Activated CD8-positive, alpha-beta memory T cell treated with anti-CD3 and anti-CD28 coated beads for 36 hours (primary cell): ENCODE results near the gene TUBB6. TPM values are rescaled to one million over a fixed set of nuclear protein-coding genes. Genes with fewer than 3 reads are reported as not detected.

Experiments
- CTCF ChIA-PET: fragments of 350-600 bp; sonication (Branson Sonifier 250); formaldehyde crosslinking; loops from one replicate; lab custom pipeline; 2021; ENCODE audit warnings: antibody characterized with exemption; lab: Charles Lee
- POLR2A ChIA-PET: fragments of 350-600 bp; sonication (Branson Sonifier 250); formaldehyde crosslinking; loops from one replicate; lab custom pipeline; 2021; ENCODE audit warnings: antibody characterized with exemption; lab: Charles Lee
- total RNA-seq, 2 experiments: library from RNA; stranded (reverse); gene quantifications; one replicate each; pipeline ENCODE4 v1.2.3, GENCODE V29; 2021

TUBB6 gene
- total RNA-seq, 2 experiments from 2014 or later = 12.6 to 12.9 TPM

DNA sequence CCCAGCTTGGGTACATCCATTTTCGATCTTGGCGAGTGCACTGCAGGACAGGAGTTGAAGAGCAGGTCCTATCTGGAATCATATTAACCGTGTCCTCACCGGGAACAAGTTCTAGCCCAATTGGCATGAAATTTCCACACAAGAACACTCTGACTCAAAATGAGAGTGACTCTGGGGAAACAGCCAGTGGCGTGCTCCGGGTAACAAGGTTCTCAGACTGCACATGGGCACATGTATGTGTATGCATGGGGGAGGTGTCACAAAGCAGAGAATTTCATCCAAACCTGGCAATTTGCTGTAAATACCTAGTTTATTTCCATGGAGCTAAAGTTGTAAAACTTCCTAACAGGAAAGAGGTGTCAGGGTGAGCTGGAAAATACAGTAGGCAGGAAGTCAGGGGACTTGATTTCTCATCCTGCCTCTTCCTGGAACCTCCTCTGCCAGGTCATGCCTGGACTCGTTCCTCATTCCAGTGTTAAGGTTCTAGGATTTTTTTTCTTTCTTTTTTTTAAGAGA lies 1.7 kb downstream of the TUBB6 start:
- CTCF ChIA-PET = interaction anchor here (0.9 kb wide), 1 partner anchor 18 kb away, joined by 3 read pairs; no protein-coding TSS in a partner anchor

DNA sequence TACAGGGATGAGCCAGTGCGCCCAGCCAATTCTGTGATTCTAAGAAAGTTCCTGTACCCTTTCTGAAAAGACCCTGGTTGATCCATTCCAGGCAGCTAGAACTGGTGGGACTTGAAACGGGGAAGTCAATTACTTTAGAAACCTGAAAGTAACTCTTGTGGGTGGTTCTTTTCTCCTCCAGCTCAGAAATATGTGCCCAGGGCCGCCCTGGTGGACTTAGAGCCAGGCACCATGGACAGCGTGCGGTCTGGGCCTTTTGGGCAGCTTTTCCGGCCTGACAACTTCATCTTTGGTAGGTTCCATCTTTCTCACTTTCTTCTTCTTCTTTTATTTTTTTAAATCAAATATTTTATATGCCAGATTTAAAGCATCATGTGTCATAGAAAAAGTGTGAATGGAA lies 2.7 kb downstream of the TUBB6 start:
- CTCF ChIA-PET = no interaction called here
- POLR2A ChIA-PET = no interaction called here

More for the DNA sequence above, 1.7 kb downstream of the TUBB6 start:
- POLR2A ChIA-PET = no interaction called here

DNA sequence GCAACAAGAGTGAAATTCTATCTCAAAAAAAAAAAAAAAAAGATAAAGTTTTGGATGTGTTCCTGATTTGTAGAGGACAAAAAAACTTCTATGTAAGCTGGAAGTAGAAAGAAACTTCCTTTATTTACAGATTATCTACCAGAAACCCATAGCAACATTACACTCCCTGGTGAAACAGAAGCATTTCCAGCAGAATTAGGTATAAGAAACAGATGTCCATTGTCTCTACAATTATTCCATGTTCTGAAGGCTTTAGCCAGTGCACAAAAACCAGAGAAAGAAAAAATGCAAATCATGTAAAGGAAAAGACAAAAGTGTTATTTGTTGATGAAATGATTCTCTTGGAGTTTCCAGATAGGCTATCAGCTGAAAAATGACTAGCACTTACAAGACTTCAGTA lies 4.9 kb downstream of the TUBB6 start:
- CTCF ChIA-PET = no interaction called here
- POLR2A ChIA-PET = no interaction called here

DNA sequence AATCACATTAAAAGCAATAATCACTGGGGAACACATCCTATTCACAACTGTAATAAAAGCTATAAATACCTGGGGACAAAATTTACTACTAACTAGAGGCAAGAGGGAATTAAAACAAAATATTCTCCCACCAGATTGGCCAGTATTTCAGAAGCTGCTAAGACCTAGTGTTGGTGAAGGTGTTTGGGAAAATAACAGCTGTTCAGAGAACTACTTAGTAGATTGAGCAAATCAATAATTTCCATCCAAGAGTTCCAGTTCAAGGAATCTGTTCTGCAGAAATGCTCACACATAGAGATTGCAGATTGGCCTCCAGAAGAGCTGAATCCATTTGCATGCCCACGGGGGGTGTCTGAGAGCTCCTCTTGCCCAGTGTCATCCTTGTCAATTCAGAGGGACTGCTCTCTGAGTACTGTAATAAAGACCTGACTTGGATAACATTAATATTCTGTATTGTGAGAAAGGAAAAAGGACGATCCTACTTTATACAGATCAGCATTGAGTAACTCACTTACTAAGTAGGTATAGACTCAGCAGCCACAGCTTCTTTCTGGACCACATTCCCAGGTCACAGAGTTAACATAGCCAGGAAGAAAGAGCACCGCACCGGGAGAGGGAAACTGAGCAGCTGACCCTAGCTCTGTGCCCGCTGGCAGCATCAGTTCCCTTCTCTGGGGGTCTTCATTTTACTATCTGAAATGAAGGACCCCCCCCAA lies 5.6 kb downstream of the TUBB6 start:
- ChIA-PET CTCF (no interaction called here), POLR2A (no interaction called here)

DNA sequence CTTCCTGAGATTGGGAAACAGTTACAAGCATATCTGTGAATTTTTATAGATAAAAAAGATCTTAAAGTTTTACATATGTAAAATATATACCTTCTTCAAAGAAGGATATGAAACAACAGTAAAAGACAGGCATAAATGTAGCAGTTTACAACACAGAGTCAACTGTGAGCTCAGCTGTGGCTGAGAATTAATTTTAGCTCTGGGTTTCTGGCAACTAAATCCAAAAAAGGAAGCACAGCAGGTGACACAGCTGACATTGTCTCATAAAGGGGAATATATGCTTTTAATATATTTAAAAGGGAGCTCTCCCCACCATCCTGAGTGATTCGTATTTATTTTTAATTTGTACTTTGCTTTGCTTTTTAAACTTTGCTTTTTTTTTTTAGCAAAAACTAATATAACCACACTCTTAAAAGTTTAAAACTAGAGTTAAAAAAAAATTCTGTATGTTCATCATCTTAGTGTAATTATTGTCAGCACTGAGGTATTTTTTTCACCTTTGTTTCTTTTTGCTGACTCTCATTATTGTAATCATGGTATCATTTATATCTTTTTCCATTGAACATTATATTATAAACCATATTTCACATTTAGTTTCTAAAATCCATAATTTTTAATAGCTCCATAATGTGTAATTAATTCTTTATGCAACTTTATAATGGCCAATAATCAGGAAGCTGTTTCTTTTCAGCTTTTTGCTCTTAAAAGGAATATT lies 6.7 kb downstream of the TUBB6 start:
- ChIA-PET POLR2A (no interaction called here), CTCF (interaction anchor here (0.5 to 1.6 kb wide), 2 partner anchors 13 to 351 kb away, joined by 5 to 6 read pairs; no protein-coding TSS in a partner anchor)

DNA sequence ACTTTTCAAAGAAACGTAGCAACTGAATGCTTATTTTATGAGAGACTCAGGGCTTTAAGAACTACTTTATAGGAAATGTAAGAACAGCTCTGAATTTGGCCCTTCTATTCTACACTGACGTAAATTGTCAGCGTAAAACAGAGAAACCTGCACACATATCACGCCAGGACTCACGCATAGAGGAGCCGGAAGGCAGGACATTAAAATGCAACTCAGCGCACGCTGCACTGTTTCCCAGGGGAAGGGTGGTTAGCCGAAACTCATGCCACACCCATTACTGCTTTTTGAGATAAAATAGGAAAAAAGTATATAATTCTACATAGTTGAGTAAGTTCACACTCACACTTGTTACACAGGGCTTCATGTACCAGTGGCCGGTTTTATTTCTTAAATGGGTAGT lies 7.4 kb downstream of the TUBB6 start:
- ChIA-PET CTCF (interaction anchor here (1.6 kb wide), 1 partner anchor 12 kb away, joined by 6 read pairs; no protein-coding TSS in a partner anchor), POLR2A (no interaction called here)

DNA sequence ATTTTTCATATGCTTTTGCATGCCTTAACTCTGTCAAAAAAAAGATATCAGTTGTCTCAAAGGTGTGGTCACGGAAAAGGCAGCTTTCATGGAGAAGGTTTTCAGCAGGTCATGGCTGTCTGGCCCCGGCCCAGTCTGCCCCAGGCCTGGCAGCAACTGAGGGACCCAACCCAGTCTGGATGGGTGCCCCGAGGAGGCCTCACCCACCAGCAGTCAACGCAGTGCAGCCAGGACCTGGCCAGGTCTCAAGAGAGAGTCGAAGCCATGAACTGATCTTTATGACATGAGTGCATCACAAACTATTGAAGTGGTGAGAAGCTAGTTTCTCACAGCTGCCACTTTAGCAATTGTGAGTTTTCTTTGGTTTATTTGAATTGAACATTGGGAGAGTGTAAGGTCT lies 7.9 kb downstream of the TUBB6 start:
- ChIA-PET CTCF (interaction anchor here (1.6 kb wide), 1 partner anchor 12 kb away, joined by 6 read pairs; no protein-coding TSS in a partner anchor), POLR2A (no interaction called here)

DNA sequence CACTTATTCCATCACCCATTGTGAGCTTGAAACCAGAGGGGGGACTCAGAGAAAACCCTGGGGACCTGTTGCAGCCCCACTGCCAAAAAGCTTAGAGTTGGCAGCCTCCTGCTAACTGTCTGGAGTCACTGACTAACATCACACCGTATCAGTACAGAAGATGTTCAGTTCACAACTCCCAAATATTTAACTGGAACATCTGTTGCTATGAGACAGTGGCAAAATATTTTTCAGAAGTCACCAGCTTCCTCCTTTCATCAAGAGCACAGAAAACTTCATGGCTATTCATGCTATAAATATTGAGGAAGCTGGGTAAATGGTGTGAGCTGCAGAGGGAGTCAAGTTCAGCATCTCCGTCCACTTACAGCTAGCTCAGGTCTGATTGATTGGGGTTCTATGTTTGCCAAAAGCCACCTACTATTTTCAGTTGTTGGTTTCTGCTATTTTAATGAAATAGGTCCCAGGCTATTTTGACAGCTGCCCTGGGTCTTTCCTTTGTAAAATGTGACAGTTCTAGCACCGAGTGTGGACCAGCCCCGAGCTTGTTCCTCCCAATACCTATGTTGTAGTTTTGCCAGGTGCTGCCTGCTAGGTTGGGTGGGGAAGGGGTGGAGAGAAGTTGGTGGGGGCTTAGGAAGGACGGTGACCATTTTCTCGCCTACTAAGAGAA lies 9.8 kb downstream of the TUBB6 start:
- POLR2A ChIA-PET = no interaction called here
- CTCF ChIA-PET = interaction anchor here (1.1 kb wide), 1 partner anchor 9 kb away, joined by 3 read pairs; no protein-coding TSS in a partner anchor

DNA sequence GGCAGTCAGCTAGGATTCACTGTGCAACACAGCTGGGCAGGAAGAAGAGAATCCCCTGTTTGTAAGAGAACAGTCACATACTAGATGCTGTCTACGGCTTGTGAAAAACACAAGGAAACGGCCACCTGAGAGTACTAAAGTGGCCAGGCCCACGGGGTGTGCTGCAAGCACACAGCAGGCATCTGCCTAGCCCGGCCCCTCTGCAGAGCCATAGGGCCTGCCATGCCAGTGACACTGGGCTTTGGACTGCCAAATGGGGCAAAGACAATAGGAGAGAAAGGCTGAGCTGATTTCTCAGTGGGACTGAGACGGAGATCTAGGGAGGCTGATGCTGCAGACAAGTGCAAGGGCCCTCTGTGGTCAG lies 10.3 kb downstream of the TUBB6 start:
- POLR2A ChIA-PET = no interaction called here

DNA sequence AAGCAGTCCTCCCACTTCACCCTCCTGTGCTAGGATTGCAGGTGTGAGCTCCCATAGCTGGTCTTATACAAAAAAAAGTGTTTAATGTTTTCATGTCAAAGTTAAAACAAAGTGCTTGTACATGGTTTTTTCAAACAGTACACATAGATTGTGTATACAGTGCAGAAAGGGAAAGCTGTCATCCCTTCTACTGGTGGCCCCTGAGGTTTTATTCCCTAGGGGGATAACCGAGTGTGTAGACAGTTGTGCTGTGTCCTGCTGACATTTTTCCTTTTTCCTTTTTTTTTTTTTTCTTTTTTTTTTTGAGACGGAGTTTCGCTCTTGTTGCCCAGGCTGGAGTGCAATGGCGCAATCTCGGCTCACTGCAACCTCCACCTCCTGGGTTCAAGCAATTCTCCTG lies 10.8 kb downstream of the TUBB6 start:
- POLR2A ChIA-PET = no interaction called here
- CTCF ChIA-PET = interaction anchor here (0.6 to 1.4 kb wide), 3 partner anchors 8 to 803 kb away, joined by 3 read pairs; no protein-coding TSS in a partner anchor

More for the DNA sequence above, 10.3 kb downstream of the TUBB6 start:
- CTCF ChIA-PET = interaction anchor here (1.1 kb wide), 1 partner anchor 9 kb away, joined by 3 read pairs; no protein-coding TSS in a partner anchor

DNA sequence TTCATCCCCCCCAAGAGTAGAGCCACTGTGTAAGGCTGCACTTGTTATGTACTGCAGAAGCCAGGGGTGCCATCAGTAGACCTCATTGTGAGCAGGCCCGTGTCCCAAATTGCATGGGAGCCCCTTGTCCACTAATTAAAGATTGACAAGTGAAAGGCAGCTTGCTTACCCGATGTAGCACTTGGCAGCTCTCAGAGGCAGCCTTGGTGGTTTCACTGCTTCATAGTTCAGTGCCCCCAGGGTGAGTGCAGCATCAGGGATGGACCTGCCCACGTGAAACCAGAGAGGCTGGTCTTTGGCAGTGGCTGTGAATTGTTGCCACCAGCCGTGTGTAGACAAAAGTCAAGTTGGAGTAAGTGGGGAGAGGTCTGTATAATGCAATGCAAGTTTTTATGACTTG lies 13.3 kb downstream of the TUBB6 start:
- ChIA-PET POLR2A (no interaction called here), CTCF (no interaction called here)

DNA sequence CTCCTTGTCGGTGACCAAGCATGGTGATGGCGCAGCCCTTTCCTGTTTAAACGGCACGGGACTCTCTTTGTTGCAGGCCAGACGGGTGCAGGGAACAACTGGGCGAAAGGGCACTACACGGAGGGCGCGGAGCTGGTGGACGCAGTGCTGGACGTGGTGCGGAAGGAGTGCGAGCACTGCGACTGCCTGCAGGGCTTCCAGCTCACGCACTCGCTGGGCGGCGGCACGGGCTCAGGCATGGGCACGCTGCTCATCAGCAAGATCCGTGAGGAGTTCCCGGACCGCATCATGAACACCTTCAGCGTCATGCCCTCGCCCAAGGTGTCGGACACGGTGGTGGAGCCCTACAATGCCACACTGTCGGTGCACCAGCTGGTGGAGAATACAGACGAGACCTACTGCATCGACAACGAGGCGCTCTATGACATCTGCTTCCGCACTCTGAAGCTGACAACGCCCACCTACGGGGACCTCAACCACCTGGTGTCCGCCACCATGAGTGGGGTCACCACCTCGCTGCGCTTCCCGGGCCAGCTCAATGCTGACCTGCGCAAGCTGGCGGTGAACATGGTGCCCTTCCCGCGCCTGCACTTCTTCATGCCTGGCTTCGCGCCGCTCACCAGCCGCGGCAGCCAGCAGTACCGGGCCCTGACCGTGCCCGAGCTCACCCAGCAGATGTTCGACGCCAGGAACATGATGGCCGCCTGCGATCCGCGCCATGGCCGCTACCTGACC lies 17.1 kb downstream of the TUBB6 start:
- POLR2A ChIA-PET = no interaction called here
- CTCF ChIA-PET = interaction anchor here (0.5 kb wide), 1 partner anchor 1500 kb away, joined by 3 read pairs; no protein-coding TSS in a partner anchor

DNA sequence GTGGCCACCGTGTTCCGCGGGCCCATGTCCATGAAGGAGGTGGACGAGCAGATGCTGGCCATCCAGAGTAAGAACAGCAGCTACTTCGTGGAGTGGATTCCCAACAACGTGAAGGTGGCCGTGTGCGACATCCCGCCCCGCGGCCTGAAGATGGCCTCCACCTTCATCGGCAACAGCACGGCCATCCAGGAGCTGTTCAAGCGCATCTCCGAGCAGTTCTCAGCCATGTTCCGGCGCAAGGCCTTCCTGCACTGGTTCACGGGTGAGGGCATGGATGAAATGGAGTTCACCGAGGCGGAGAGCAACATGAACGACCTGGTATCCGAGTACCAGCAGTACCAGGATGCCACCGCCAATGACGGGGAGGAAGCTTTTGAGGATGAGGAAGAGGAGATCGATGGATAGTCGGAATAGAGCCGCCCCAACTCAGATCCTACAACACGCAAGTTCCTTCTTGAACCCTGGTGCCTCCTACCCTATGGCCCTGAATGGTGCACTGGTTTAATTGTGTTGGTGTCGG lies 17.7 kb downstream of the TUBB6 start:
- CTCF ChIA-PET = no interaction called here

DNA sequence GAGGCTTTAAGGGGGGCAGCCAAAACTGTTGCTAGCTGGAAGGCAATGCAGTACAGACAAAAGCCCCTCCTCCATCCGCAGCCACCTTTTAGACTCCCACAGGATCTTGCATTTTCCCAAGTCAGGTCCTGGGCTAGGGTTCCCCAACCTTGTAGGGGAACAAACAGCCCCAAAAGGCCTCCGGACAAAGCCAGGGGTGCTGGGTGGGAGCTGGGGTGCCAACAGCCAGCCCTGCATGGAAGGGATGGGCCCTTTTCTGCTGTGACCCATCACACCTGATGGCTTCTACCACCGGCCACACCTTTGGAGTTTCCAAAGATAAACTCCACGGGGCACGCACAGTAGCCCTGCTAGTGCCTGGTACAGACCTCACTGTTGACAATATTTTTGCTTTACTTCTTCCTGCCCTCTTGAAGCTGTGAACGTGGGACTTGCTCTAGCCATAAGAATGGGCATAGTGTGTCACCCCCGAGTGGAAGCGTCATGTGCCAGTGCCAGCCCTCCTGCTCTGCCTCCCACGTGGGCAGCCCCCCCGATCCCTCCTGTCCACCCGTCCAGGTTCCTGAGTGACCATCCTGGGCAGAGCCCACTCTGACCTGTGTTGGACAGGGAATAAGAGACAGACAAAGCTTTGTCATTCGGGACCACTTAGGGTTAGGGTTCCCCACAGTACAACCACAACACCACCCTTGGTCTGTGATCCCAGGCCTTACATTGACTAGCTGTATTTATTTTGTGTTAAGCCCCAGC lies 18.8 kb downstream of the TUBB6 start:
- ChIA-PET CTCF (interaction anchor here (0.9 to 1.4 kb wide), 3 partner anchors 8 to 12 kb away, joined by 3 to 6 read pairs (median 6); no protein-coding TSS in a partner anchor), POLR2A (no interaction called here)

More for the DNA sequence above, 17.7 kb downstream of the TUBB6 start:
- POLR2A ChIA-PET = no interaction called here

DNA sequence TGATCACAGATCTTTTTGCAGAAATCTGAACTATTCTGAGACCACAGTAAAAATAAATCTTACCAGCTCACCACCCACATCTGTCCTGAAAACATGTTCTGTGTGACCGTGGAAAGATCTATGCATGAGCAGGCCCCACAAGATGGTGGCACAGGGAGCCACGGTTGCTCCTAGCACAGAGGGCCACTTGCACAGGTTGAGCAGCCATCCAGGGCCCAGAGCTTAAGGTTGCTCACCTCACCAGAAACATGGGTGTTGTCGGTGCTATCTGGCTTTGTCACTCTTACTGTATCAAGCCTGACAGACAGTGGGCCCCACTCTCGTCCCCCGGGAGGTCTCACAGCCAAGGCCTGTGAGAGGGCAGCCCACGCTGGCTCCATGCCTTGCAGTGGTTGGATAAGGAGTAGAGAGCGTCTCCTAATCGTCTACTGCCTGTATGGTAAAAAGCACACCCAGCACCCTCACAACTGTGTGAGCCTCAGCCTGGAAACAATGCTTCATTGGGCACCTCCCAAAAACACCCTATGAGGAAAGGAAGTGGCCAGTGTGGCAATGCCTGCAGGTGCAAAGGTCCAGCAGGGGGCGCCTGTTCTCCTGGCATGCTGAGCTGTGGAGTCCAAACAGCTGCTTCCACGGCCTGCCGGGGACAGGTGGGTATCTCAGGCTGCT lies 19.6 kb downstream of the TUBB6 start:
- ChIA-PET CTCF (interaction anchor here (0.6 to 1.4 kb wide), 8 partner anchors 8 to 55 kb away, joined by 3 to 6 read pairs (median 3); no protein-coding TSS in a partner anchor), POLR2A (interaction anchor here (0.6 to 1.2 kb wide), 2 partner anchors 50 to 244 kb away, joined by 4 read pairs; partner anchors contain the start of gene AFG3L2)

DNA sequence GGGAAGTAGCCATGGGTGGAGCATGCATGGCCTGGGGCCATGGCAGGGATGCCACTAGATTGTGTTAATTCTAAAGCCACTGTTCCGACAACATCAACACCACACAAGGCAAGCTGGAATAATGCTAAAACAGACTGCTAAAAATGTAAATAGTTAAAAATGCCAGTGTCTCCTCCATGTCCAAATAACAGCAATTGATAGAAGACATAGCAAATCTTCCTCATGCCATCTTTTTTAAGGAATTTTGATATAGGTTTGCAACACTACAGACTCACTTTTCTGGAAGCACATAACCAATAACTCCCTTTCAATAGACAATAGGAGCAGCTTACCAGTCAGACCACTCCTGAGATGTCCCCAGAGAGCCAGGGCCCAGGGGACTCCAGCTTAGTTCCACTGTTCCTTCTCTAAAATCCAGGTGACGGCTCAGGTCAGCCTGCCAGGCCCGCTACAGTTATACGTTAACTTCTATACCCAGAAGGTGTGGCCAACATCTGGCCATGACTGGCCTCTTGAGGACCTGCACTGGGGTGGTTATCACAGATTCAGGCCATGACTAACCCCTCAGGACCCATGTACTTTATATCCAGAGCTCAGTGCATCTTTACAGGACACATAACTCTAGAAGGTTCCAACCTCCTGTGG lies 20.3 kb downstream of the TUBB6 start:
- ChIA-PET POLR2A (interaction anchor here (0.6 to 1.2 kb wide), 2 partner anchors 49 to 243 kb away, joined by 4 read pairs; partner anchors contain the start of gene AFG3L2), CTCF (interaction anchor here (0.6 to 1.4 kb wide), 7 partner anchors 8 to 56 kb away, joined by 3 to 6 read pairs (median 3); no protein-coding TSS in a partner anchor)
